GM18508 (cell line): ENCODE measurements around the gene PYGB.

Experiments
- ATAC-seq: cut with Tn5 transposase; IDR thresholded peaks from one replicate; pipeline ENCODE4 v1.9.1; 2021; ENCODE audit warnings: moderate number of reproducible peaks; ENCODE audit not compliant: insufficient read depth, unreplicated experiment

The PYGB gene

DNA sequence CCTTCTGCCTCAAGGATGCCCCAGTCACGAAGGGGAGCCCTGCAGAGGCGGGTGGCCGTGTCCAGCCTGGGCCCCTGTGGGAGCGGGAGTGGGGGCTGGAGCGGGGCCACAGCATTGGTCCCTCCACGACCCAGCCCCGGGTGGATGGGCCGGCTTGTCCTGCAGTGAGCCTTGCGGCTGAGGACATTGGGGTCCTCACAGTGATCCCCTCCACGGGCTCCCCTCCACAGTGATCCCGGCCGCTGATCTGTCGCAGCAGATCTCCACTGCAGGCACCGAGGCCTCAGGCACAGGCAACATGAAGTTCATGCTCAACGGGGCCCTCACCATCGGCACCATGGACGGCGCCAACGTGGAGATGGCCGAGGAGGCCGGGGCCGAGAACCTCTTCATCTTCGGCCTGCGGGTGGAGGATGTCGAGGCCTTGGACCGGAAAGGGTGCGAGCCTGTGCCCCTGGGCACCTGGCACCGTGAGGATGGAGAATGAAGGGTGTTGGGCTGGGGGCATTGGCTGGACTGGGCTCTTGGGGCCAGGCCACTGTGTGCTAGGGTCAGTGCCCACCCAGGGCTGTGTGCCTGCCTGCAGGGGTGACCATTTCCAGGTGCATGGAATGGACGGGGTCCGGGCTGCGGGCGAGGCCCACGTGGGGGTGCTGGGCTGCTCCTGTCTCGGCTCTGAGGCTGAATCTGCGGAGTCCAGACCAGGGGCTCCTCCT, 44.4 kb downstream of the PYGB start:
- ATAC-seq: no peak

GRCh38 chr20:25293507-25293906, 45.6 kb downstream of the PYGB start:
- ATAC-seq: no peak

- ATAC-seq: no peak
Observed at GRCh38 chr20:25293910-25294458, 46.1 kb downstream of the PYGB start.

DNA sequence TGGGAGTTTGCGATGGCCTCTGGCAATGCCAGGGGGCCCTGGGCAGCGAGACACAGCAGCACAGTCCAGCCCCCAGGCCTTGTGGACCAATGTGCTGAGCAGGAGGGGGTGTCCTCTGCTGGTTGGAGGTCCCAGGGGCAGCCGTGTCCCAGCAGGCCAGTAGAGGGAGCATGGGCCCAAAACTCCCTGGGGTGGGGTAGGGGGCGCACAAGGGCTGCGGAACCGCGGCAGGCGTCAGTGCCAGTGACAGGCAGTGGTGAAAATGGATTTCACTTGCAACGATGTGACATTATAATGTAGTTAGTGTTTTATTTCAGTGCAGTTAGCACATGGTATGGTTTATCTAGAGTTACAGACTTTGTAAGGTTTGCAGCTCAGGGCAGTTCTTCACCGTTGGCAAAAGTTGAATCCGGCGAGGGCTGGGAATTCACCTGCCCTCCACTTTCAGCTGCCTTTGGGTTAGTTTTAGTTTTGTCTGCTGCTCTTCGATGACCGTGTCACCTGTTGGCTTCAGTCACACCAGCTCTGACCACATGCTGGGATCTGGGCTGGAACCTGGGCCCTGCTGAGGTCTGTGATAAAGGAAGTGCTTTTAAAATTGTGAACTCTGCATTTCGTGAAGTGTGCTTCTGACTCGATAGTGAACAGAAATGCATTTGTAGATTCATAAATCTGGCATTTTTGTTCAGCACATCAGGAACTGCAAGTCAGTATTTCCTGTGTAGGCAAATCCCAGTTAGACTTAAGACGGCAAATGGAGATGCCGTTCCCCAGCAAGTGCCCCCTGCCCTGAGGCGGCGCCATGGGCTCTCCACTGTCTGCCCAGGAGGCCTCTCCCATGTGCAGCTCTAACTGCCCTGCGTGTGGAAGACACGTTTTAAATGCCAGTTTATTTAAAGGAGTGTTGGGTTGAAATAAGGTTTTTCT, 46.8 kb downstream of the PYGB start:
- ATAC-seq: no peak

DNA sequence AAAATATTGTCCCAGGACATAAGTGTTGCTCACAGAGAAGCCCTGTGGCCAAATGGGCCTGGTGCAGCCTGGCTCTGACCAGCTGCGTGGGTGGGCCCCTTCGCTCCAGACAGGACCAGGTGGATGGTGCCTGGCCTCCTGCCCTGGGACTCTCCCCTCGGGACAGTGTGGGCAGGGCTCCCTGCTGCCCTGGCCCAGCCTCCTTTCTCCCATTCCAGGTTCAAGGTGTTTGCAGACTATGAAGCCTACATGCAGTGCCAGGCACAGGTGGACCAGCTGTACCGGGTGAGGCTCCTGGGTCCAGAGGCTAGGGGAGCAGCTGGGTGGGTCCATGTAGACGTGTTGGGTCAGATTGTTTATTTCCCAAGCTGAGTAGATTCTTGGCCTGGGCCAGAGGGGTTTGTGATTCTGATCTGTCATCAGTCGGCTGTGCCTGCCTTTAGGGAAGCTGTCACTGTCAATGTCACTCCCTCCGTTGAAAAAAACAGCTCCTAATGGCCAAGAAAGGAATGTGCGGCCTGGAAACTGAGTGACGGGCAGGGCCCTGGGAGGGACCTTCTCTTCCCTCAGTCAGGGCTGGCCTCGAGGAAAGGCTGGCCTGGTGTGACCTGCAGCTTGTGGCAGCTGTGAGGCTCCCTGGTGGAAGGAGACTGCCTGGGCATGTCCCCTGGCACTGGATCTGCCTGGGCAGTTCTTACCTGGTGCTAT, 47.7 kb downstream of the PYGB start:
- ATAC-seq: no peak

DNA sequence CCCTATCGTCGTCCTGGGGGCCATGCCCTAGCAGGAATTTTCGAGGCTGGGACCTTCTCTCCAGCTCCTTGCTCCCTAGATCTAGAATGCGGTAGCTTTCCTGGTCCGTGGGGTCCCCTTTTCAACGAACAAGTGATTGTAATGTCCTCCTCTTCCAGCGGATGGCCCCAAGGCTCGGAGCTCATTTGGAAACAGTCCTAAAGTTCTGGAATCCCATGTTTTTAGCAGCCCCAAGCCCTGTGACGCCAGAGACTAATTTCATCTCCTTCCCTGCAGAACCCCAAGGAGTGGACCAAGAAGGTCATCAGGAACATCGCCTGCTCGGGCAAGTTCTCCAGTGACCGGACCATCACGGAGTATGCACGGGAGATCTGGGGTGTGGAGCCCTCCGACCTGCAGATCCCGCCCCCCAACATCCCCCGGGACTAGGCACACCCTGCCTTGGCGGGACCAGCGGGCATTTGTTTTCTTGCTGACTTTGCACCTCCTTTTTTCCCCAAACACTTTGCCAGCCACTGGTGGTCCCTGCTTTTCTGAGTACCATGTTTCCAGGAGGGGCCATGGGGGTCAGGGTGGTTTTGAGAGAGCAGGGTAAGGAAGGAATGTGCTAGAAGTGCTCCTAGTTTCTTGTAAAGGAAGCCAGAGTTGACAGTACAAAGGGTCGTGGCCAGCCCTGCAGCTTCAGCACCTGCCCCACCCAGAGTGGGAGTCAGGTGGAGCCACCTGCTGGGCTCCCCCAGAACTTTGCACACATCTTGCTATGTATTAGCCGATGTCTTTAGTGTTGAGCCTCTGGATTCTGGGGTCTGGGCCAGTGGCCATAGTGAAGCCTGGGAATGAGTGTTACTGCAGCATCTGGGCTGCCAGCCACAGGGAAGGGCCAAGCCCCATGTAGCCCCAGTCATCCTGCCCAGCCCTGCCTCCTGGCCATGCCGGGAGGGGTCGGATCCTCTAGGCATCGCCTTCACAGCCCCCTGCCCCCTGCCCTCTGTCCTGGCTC, 48.5 kb downstream of the PYGB start:
- no peak for ATAC-seq

DNA sequence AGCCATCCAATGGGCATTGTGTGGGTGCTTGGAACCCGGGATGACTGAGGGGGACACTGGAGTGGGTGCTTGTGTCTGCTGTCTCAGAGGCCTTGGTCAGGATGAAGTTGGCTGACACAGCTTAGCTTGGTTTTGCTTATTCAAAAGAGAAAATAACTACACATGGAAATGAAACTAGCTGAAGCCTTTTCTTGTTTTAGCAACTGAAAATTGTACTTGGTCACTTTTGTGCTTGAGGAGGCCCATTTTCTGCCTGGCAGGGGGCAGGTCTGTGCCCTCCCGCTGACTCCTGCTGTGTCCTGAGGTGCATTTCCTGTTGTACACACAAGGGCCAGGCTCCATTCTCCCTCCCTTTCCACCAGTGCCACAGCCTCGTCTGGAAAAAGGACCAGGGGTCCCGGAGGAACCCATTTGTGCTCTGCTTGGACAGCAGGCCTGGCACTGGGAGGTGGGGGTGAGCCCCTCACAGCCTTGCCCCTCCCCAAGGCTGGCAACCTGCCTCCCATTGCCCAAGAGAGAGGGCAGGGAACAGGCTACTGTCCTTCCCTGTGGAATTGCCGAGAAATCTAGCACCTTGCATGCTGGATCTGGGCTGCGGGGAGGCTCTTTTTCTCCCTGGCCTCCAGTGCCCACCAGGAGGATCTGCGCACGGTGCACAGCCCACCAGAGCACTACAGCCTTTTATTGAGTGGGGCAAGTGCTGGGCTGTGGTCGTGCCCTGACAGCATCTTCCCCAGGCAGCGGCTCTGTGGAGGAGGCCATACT, 49.4 kb downstream of the PYGB start:
- ATAC-seq: no peak

DNA sequence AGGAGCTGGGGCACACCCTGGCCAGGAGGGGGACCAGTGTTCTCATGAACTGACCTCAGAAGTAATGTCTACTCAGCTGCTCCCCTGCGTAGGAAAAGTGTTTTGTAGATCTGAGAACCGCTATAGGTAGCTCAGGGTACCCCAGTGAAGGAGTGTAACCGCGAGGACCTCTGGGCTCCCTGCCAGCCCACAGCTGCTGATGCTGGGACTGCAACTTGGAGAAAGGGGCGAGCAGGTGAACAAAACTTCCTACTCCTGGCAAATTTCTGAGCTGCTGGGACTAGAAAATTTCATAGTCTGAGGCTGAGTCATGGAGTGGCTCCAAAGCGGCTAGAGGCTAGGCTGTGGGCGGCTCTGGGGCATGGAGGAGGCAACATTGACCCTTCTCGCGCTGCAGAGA, 51.9 kb downstream of the PYGB start:
- no peak for ATAC-seq

- ATAC-seq: no peak
Observed at GRCh38 chr20:25300496-25301170, 52.7 kb downstream of the PYGB start.

GRCh38 chr20:25301357-25301920, 53.6 kb downstream of the PYGB start:
- no peak for ATAC-seq

DNA sequence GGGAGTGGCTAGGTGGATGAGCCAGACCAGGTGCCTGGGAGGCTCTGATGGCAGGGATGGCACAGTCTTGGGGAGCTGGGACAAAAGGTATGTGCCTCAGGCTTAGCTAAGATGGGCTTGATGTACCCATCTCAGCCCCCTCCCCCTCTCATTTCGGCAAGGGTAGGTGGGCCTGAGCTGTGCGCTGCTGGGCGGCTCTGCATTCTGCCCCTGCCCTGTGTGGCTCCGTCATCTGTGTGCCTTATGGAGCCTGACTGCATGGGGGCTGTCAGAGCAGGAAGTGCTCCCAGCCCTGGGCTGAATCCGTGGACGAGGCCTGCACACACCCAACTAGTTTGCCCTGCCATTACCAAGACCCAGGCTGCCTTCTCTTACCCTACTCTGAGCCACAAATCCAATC, 54.7 kb downstream of the PYGB start:
- ATAC-seq: no peak

DNA sequence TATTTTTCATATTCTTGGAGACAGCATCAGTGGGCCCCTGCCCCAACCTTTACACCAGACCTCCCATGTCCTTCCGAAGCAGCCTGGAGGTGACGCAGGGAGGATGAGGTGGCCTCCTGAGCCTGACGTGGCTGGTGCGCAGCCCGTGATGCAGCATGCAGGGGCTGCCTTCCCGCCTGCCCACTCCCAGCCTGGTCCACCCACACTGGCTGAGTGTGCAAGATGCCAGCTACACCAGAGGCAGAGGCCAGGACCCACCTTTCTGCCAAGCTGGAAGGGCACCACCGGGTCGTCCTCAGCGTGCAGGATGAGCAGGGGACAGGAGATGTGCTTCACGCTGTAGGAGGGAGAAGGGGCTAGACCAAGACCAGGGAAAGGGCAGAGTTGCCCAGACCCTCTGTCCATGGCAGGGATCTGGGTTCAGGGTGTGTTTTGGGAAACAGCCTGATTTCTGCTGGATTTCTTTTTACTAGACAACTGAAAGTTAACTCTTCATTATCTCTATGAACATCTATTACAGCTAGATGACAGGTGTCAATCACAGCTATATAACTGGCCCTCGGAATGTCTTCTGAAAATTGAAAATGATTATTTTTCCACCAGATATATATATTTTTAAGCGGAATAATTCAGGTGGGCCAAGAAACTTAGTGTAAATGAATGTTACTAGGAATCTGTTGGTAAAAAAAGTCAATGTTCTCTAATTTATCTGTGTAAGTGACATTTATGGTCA, 55.6 kb downstream of the PYGB start:
- ATAC-seq: no peak

- ATAC-seq: no peak
Observed at GRCh38 chr20:25304025-25304549, 56.2 kb downstream of the PYGB start.

DNA sequence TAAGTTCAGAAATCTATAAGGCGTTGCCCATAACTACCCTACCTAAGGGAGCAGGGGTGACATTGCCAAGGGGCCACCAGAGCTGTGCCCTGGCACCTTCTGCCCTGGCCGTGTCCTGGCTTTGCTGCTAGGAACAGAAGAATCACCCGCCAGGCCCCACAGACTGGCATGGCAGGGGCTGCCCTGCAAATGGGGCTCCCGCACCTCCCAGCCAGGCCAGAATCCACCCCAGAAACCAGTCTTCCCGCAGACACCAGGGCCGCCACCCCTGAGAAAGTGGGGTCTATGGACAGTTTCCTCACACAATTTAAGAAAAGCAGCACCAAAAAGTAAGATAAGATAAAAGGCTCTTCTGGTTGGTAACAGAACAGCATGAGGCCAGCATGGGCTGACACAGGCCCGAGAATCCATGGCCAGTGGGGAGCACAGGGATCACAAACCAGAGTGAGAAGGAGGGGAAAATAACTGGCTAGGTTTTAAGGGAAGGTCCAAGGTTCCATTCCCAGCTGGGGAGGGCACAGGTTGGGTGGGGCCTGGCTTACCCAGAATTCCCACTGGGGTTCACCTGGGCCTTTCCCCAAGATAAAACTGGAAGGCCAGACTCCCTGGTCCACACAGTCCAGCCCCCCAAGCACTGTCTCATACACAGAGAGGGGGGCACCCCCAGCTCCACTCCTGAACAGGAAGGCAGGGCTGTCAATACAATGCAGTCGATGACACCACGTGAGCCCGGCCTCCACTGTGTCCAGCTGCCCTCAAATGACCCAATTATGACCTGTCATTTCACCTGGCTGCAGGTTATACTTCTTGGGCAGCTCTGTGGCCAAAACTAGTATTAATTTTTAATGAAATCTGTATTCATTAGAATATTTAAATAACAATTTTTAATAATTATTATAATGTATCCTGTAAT, 59.4 kb downstream of the PYGB start:
- ATAC-seq: no peak

DNA sequence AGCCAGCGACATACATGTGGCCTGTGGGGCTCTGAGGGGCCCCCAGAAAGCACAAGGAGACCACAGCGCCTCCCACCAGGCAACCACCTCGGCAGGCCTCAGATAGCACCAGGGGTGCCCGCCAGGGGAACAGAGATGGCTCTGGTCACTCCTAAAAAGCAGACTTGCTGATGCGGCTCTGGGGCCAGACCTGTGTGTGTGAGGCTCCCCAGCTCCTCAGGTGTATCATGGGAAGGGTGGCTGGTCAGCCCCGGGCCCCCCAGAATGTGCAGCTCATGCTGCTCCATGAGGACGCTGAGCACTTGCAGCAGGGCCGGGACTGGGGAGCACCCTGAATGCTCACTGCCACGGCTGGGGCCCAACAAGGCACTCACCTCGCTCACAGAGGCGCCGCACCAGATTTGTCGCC, 60.2 kb downstream of the PYGB start:
- no peak for ATAC-seq
